DMS53 treated with DMSO at 0.1 percent for 48 hours (cell line): ENCODE data around the gene FGR.

Source experiments
- DNase-seq: peaks from one replicate; lab custom pipeline; 2025; ENCODE audit not compliant: unreplicated experiment; lab: John Stamatoyannopoulos, UW

The FGR gene

DNA sequence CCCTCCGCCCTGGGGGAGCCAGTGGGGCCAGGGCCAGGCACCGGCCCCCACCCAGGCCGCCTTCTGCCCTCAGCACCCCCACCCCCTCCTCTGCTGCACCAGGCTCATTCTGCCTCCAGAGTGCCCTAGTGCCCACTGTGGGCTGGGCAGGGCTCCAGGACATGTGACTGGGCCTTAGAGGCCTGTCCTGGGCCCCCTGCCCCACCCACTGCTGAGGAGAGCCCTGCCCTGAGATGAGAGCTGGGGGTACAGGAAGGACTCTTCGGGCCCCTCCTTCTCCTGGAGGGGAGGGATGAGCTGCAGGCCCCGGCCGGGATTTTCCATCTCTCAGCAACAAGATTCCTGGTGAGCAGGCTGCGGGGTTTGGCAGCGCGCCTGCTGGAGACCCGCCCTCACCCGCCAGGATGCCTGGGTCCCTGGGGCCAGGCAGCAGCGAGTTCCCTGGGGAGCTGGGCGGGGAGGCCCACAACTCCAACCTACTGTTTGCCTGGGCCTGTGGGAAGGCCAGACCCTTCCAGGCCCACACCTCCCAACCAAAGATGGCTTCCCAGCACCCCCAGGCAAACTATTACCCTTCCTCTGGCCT, 45.1 kb downstream of the FGR start:
- no peak for DNase-seq

DNA sequence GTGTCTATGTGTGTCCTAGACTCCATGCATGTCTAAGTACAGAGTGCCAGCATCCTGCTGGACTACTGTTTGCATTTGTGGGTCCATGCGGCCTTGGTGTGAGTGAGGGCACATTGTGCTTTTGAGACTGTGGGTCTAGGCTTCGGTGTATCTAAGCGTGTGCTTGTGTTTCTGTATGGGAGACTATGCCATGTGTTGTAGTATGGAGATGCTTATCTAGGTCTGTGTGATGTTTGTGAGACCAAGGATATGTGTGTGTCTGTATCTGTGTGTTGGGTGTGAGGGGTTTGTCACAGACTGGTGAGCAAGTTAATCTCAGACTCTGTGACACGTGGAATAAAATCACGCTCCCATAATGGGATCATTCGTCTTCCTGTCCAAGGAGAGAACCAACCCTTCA, 45.5 kb downstream of the FGR start:
- DNase-seq: no peak

DNA sequence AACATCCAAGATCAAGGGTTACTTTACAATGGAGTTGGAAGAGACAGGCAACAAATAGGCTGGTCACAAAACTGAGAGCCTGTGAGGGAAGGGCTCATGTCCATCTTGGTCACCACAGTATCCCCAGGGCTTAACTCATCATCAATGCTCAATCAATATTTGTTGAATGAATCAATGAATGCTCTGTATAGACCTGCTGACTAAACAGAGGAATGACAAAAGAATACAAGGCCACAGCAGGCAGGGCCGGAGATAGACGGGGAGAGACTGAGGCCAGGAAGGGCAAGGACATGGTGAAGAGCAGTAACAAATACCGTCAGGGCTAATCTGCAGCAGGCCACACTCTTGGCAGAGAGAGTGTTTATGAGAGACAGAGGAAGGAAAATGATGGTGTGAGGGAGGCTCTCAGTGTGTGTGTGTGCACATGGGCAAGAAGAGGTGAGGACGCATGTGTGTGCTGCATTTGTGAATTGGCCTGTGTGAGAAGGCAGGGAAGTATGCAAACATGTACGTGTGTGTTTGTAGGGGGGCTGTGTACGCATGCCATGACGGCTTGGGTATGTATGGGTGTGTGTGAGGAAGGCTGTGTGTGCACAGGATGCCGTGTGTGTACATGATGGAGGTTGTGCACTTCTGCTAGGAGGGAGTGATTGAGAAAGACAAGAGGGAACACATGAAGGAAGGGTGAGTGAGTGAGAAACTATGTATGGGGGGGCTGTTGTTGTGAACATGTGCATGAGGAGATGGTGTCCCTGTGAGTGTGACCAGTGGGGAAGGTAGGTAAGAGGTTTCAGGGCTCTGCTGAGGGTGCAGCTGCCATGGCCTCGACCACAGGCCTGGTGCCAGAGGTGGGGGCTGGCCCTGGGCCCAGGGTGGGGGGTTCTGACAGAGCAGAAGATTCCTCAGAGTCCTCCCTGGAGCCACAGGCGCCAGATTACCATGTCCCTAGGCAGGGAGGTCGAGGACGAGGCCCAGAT, 46.4 kb downstream of the FGR start:
- no peak for DNase-seq

DNA sequence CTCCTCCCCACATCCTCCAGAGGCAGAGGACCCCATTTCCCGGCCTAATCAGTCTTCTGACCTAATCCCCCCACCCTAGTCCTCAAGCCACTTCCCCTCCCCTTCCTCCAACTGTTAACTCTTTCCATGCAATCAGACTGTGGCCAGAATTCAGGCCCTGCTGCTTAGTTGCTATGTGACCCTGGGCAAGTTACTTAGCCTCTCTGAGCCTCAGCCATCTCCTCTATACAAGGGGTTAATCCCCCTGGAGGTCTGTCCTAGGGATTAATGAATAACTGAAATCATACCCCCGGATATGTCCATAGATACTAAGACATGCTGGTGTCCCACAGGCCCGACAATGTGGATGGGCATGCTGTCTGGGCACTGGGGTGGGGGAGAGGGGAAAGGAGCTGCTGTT, 49.3 kb downstream of the FGR start:
- DNase-seq: no peak

DNA sequence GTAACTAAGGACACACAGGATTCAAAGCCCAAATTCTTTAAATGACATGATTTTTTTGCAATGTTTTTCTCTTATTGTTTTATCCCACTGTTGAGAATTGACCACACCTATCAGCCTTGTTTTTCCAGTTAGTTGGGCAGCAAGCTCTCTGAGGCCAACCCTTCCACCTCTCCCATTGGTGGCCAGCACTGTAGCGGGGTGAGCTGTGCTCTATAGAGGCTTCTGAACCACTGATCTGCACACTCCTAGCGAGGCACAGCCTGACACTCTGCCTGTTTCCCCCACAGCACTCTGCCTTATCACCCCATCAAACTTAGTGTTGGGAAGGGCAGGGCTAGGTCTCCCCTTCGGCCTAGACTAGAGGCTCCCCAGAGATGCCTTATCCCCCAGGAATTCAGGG, 50.5 kb downstream of the FGR start:
- DNase-seq: no peak

DNA sequence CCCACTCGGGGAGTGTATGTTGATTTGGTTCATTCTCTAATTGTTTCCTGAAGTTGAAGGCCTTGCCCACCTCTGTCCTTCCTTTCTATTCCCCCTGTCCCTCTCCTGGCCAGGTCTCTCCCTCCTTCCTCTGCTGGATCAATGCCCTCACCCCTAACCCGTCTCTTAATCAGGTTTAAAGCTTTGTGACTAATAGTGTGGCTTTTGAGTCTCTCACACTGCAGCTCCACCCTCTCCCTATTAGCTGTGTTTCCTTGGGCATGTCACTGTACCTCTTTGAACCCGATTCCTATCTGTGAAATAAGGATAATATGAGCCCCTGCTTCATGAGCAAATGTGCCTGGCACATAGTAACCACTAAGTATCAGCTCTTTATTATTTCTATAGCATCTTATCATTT, 51.5 kb downstream of the FGR start:
- no peak for DNase-seq

DNA sequence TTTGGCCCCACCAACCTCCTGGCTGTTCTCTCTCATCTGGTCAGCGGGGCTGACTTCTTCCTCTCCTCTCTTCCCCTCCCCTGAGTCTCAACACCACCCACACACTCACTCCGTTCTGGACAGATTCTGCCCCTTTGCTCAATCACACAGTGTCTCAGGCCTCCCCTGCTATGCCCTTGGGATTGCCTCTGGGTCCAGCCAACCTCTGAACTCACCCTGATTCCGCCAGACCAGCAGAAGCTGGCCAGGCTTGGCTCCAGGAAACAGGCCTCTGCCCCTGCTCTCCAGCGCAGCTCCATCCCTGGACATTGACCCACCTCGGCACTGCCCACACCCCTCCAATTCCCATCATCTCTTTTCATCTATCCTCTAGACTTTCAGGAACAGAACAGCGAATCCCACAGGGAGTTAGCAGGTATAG, 53.2 kb downstream of the FGR start:
- no peak for DNase-seq

DNA sequence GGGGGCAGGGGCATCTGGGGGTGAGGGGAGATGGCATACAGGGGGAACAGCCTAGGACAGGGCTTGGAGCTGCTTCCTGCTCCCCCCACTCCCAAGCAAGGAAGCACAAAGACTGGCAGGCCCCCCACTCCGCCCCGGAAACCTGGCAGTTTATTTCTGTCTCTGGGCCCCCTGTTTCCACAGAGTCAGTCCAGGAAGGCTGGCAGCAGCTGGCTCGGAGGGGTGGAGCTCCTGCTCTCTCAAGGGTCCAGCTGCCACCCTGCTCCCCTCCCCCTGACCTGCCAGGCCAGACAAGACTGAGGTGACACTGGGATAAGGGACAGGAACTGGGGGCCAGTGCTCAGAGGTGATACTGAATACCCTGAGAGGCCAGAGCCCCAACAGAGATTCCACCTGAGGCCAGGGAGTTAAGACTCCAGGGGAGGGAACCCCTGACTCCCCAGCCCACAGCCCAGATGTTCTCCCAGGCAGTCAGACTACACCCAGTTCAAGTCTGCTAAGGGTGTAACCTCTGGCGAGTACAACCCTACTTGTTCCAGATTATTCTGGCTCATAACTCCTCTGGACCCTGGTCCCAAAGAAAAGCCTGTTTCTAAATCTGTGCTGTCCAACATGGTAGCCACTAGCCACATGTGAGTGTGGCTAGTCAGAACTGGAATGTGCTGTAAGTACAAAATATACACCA, 57.3 kb downstream of the FGR start:
- DNase-seq: no peak

DNA sequence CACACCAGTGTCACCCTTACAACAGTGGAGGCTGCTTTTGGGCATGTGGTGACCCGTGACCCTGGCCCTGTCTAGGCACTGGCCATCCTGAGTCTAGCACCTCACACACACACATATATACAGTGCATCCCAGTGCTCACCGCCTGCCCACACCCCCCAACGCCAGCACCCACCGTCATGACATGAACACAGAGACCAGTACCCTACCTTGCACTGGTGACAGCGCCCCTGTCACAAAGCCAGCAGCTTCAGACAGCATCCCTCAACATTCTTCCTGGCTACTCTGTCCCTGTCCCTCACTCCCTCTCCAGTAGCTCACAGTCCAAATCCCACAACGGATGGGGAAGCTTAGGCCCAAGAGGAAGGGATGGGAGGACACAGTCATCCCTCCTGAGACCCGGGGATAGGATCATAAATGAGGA, 58.2 kb downstream of the FGR start:
- no peak for DNase-seq

DNA sequence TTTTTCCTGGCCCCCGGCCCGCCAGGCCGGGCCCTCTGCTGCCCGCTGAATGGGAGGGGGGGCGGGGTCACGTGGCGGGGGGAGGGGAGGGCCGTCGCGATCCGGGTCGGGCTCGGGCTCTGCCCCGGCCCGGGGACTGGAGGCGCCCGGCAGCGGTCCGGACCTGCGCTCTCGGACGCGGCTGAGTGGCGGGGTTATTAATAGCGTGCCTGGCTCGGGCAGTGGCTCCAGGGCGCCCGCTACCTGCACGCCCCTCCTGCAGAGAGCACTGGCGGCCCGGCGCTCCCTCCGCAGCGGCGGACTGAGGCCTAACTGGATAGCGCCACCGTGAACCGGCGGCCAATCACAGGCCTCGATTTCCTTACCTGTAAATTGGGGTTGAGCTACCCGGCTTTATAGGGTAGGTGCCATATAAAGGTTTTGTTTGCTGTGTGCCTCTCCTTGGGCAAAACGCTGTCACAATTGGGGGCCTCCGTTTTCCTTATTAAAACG, 59.1 kb downstream of the FGR start:
- DNase-seq: peak; percentile 55

DNA sequence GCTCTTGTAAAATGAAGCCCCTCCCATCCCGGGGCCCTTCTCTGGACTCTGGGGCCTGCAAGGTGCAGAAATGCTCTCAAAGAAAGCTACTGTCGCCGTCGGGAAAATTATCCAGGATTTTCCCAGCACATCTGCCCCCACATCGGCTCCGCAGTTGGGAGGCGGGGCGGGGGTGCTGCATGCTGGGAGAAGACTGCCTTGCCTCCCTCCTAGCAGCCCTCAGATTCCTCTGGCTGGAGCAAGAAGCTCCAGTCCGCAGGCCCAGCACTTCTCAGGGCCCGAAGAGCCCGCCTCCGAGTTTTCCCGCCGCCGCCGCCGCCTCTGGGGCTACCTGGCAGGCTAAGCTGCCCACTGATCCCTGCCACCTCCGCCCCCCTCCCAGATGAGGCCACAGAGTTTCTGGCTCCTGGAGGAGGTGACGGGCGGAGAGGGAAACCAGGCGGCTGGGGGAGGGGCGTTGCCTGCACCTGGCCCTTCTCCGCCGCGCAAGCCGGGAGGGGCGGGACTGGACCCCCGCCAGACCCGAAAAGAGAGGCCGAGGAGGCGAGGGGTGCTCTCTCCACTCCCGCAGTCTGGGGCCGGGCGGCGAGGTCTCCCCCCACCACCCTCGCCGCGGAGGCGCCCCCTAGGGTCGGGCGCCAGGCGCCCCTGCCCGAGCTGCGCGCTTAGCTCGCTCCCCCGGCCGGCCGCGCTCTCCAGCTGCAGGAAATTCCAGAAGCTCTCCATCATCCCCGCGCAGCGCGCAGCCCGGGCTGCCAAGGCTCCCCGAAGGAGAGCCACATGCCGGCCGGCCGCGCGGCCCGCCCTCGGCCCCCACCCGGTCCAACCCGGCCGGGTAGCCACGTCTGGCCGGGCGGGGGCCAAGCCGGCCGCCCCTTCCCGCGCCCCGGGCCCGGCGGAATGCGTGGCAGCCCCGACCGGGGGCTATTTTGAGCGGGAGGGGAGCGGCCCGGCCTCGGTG, 59.8 kb downstream of the FGR start:
- DNase-seq: peak; percentile 64

DNA sequence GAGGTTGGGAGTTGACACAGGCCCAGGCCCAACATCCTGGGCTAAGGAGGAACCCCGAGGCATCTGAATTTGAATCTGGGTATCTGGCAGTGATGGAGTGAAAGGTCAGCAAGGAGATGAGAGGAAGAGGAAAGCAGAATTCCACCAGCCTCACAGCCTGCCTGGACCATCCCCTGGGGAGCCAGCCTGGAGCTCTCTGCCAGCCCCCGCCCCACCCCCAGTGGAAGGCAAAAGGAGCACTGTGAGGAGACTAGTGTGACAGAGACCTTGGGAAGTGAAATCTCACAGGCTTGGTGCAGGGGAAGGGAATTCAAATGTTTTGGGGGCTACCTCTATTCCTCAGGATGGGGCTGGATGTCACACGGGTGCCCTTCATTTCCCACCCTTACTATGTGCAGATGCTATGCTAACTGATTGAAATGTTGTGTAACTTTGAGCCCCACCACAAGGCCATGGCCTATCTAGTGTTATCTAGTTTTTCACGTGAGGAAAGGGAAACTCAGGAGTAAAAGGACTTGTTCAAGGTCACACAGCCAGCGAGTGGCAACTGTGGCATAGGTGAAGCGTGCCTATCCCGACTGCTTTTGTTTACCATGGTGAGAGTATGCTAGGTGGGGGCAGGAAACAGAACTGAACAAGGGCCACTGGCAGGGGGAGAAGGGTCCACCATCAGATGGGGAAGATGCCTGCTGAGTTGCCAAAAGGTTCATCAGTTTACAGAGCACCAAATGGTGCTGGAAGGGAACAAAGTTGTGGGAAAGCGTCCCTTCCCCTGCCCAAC, 60.8 kb downstream of the FGR start:
- DNase-seq: no peak

DNA sequence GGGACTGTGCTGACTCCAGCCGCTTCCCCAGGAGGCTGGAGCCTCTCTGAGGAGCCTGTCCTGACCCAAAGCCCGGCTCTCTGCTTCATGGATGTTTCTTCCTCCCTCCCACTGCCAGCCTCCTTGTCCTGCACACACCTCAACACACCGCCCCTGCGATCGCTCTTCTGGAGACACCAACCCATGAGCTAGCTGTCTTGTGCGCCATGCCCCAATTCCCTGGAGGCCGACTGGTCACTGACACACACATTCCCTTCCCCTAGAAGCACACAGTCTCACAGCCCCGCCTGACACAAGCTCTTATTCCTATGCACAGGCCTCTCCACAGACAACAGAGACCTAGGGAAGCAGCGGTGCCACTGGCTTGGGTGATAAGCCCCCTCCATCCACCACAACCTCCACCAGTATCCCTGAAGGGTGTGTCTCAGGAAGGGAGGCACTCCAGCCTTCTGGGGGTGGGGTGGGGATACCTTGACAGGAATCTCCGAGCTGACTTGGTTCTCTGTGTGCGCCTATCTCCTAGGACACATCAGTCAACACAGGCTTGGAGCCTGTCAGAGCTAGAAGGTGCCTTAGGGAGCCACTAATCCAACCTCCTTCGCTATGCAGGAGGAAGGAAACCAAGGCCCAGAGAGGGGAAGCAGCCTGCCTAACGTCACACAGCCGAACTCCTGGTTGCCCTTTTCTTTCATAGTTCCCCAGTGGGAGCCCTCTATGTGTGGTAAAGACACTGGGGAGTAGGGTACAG, 62.1 kb downstream of the FGR start:
- DNase-seq: no peak

DNA sequence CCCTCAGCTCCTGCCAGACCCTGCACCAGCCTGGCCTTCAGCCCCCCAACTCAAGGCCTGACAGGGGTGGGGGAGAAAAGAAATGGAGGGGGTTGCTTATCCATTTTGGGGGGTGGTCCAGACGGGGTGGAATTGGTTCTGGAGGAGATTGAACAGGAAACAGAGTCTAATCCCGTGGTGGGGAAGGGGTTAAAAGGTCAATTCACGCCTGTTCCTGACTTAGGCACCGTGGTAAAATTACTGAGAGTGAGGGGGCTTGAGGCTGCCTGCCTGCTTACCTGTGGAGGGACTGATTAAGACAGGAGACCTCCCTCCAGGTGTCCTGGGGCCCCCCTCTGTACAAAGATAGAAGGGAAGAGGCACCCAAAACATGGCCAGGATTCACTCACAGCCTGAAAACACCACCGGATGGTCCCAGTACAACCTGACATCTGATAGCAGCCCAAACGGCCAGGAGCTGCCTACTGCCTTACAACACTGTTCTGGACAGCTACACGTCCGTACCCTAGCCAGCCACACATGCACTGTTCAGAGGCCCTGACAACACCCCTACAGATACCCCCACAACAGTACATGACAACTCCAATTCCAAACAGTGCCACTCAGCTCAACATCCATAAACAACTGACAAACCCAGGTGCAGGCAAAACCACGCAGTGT, 62.8 kb downstream of the FGR start:
- DNase-seq: no peak

DNA sequence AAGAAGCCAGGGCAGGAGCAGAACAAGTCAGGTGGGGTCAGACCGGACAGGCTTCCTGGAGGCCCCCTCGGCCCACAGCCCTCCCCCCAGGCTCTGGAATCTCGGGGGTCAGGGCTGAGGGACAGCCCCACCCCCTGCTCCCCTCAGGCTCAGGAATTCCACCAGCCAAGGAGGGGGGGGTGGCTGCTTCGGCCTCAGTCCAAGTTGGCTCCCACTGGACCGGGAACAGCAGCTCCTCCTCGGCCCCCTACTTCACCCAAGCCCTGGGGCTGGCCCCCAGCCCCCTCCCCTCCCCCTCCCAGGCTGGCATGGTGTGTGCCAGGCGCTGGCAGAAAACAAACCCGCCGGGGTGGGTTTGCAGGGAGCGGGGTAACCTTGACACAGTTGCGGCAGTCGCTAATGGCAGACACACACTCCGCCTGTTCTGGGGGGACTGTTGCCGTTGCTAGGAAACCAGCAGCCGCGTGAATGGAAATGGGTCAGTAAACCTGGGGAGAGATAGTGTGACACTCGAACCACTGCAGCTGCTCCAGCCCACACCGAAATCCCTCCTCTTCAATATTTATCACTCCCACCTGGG, 63.5 kb downstream of the FGR start:
- no peak for DNase-seq

DNA sequence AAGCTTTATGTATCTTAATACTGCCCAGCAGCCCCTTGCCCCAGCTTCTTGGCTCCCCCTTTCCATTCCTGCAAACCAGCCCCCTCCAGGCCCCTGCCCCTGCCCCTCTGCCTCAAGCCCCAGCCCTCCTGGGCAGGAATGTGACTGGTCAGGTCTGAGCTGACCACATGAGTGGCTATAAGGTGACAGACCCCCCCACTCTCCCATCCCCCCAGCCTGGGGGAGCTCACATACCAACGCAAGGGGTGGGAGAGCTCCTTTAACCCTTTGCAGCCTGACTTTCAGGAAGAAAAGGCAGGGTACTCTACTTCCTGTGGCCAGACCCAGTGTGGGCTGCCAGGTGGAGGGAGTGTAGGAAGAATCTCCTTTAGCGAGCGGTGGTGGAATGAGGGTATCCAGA, 64.2 kb downstream of the FGR start:
- no peak for DNase-seq

DNA sequence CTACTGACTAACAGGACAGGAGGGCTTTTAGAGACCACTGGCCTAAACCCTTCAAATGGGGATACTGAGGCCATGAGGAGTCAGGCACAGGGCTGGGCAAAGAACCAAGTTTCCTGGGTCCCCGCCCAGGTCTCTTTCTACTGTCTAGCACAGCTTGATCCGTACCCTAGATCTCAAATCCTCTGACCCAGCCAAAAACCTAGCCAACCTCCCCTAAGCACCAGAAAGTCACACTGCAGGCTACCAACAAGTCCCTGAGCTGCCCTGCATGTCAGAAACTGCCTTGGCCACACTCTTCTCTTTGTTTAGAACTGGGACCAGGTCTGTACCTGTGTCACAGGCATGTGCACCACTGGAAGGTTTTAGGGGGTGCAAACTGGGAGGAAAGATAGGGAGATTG, 64.6 kb downstream of the FGR start:
- no peak for DNase-seq
